Measurements from ENCODE around the gene AP1B1. TPM values are rescaled to one million over a fixed set of nuclear protein-coding genes. Genes with fewer than 3 reads are reported as not detected.
"Not testable (repeated sequence)": the region's sequence is repeated elsewhere in the genome, so short reads cannot be mapped to it uniquely, and the experiment has no call there.

Gene AP1B1
- total RNA-seq, 1 experiment from 2014 or later: 176 TPM

- no peak for DNase-seq (ENCODE audit: low spot score)
Measured at GRCh38 chr22:29388759-29389090, 355 bp upstream of the AP1B1 start.

DNA sequence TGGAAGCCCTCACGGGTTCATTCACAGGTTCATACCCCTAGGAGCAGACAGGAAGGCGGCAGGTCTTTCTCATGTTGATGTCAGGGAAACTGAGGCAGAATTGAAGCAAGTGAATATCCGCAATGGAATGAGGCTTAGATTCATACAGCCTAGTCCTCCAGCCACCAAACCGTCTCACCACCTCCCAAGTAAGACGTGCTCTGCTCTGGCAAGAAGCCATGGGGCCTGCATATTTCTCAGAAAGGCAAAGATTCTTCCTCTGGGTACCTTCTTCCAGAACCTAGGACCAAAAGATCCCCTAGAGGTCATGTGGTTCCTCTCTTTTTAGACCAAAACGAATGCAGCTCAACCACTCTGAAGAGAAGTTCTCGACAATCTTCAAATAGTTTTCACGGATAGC, 1.7 kb downstream of the AP1B1 start:
- DNase-seq (ENCODE audit: low spot score): no peak

GRCh38 chr22:29385748-29386147, 2.6 kb downstream of the AP1B1 start:
- no peak for DNase-seq (ENCODE audit: low spot score)

GRCh38 chr22:29385151-29385704, 3.1 kb downstream of the AP1B1 start:
- DNase-seq (ENCODE audit: low spot score): no peak

GRCh38 chr22:29383740-29384139, 4.6 kb downstream of the AP1B1 start:
- DNase-seq (ENCODE audit: low spot score): no peak

- DNase-seq (ENCODE audit: low spot score): peak; percentile 77
Measured at GRCh38 chr22:29382580-29383302, 5.6 kb downstream of the AP1B1 start.

DNA sequence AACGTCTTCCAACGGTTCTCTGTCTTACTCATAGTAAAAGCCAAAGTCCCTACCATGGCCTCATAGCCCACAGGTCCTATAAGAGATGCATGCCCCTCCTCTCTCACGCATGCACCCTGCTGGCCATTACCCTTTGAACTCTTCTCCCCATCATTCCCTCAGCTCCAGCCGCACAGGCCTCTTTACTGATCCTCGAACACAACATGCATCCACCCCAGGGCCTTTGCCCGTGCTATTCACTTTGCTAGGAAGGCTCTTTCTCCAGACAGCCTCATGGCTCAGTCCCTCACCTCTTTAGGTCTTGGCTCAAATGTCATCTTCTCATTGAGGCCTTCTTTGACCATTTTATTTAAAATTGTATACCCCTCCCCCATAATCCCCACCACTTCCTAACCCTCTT, 7.5 kb downstream of the AP1B1 start:
- DNase-seq (ENCODE audit: low spot score): no peak

- DNase-seq (ENCODE audit: low spot score): no peak
Measured at GRCh38 chr22:29380032-29380781, 8.2 kb downstream of the AP1B1 start.

- DNase-seq (ENCODE audit: low spot score): no peak
Measured at GRCh38 chr22:29379258-29379657, 9.1 kb downstream of the AP1B1 start.

DNA sequence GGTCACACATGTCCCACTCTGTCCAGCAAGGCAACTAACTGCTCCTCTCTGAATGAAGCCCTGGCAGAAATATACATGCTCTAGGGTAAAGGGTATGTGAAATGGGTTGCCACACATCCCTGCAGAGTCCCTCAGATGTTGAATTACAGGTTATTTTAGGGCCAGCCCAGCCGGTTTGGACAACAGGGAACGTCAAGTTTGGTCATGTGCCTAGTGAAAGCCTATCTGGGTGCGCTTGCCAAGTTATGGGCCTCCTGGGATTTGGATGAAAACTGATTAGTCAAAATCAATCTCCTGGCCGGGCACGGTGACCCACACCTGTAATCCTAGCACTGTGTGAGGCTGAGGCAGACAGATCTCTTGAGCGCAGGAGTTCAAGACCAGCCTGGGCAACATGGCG, 10.4 kb downstream of the AP1B1 start:
- peak; percentile 60 for DNase-seq (ENCODE audit: low spot score)

GRCh38 chr22:29376705-29377104, 11.7 kb downstream of the AP1B1 start:
- DNase-seq (ENCODE audit: low spot score): not testable (repeated sequence)

GRCh38 chr22:29375398-29376076, 12.8 kb downstream of the AP1B1 start:
- no peak for DNase-seq (ENCODE audit: low spot score)

DNA sequence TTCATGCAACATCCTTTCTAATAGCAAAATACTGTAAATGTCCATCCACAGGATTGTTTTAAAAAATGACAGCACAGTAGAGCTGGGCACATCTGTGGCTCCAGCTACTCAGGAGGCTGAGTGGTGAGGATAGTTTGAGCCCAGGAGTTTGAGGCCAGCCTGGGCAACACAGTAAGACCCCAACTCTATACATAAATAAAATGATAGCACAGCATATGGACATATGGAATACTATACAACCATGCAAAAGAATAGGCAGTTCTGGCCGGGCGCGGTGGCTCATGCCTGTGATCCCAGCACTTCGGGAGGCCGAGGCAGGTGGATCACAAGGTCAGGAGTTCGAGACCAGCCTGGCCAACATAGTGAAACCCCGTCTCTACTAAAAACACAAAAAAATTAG, 13.6 kb downstream of the AP1B1 start:
- not testable (repeated sequence) for DNase-seq (ENCODE audit: low spot score)

DNA sequence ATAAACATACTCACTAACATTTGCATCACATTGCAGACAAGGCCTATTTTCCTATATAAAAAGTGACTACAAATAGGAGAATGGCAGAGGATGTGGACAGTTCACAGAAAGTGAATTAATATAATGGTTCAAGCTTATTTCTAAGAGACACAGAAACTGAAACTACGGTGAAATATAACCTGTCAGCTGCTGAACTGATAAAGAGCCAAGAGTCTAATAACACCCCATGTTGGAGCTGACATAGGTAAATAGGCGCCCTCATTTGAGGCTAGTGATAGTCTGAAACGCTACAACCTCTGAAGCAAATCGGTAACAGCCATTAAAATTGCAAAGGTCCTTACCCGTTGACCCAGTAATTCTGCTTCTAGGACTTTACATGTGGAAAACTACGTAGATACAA, 14.0 kb downstream of the AP1B1 start:
- DNase-seq (ENCODE audit: low spot score): no peak

- no peak for DNase-seq (ENCODE audit: low spot score)
Measured at GRCh38 chr22:29370537-29370936, 17.8 kb downstream of the AP1B1 start.

DNA sequence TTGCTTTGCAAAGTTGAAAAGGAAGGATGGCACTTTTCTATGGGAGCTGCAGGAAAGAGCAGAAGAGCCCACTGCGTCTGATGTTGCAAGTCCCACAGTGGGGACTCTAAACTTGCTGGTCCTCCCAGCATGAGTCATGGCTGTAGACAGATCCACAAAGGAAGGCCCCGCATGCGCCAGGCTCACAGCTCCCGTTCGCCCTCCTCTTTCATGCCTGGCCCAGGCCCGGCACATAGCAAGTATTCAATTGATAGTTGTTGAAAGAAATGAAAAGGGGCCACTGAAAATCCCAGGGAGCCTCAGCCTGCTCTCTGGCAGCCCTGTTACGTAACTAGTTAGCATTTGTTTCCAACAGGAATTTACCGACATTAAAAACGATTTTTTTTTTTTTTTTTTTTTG, 18.9 kb downstream of the AP1B1 start:
- DNase-seq (ENCODE audit: low spot score): no peak

- DNase-seq (ENCODE audit: low spot score): peak; percentile 72
Measured at GRCh38 chr22:29359469-29359868, 28.9 kb downstream of the AP1B1 start.

- DNase-seq (ENCODE audit: low spot score): not testable (repeated sequence)
Measured at GRCh38 chr22:29357193-29357890, 31.0 kb downstream of the AP1B1 start.

DNA sequence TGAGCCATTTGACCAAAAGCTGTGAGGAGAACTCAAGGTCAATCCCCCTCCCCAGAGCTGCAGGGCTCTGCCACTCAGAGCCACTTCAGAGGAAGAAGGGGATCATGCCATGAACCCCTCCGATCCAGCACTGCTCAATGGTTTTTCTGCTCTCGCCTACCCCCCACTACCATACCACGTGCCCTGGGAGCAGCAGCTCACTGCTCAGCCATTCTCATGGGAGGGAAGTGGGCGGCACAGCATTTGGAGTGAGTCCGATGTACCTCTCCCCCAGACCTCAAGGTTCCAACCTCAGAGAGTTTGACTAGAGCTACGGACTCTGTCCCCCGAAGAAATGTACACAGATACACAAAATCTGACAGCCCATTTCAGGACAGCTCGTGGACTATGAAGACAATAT, 34.5 kb downstream of the AP1B1 start:
- no peak for DNase-seq (ENCODE audit: low spot score)

- DNase-seq (ENCODE audit: low spot score): no peak
Measured at GRCh38 chr22:29353286-29353685, 35.1 kb downstream of the AP1B1 start.

- no peak for DNase-seq (ENCODE audit: low spot score)
Measured at GRCh38 chr22:29352778-29353177, 35.6 kb downstream of the AP1B1 start.

- DNase-seq (ENCODE audit: low spot score): no peak
Measured at GRCh38 chr22:29351891-29352290, 36.5 kb downstream of the AP1B1 start.

All from HT-29 (cell line).